GM19023 (cell line): Measurements from ENCODE around the gene FBXO39.
"Not testable (repeated sequence)": the region's sequence is repeated elsewhere in the genome, so short reads cannot be mapped to it uniquely, and the experiment has no call there.

ENCODE experiments used
- ATAC-seq: cut with Tn5 transposase; IDR thresholded peaks from one replicate; pipeline ENCODE4 v1.9.1; 2021; ENCODE audit warnings: mild to moderate bottlenecking, moderate library complexity; ENCODE audit not compliant: unreplicated experiment

Gene FBXO39

DNA sequence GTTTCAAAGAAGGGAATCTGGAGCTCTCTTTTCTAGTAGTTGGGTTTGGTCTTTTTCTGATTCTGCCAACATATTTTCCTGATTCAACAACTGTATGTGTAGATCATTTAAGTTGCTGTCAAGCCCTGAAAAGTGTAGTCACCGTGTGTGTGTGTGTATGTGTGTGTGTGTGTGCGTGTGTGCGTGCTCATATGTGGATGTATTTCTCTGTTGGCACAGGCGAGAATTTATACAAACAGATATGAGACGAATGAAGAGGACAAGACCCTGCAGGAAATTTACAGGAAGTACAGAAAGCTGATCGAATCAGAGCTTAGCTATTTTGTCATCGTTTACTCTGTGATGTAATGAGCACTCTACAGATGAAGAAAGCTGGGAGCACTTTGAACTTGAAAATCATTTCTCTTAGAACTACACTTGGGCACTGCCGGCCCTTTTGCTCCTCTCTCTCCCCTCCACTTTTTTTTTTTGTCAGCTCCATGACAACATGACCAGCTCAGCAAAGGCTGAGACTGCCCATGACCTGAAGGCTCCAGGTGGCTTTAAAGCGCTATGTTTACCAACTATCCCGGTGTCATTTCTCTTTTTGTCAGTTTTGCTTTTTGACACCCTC lies 11.2 kb downstream of the FBXO39 start:
- no peak for ATAC-seq

DNA sequence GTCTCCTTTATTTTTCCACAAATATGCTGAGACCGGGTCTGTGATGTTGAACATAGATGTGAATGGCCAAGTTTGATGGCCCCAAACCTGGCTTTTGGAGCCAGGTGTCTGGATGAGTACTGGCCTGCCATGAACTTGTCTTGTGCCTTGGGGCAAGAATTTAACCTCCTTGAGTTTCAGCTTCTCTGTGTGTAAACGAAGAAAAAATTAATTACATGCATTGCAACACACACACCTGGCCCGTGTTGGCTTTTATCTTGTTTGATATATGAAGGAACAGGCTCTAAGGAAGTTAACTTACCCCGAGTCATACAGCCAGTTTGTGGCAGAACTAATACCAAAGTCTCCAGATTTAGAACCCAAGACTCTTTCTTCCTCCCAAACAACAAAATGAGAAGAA lies 13.1 kb downstream of the FBXO39 start:
- no peak for ATAC-seq

DNA sequence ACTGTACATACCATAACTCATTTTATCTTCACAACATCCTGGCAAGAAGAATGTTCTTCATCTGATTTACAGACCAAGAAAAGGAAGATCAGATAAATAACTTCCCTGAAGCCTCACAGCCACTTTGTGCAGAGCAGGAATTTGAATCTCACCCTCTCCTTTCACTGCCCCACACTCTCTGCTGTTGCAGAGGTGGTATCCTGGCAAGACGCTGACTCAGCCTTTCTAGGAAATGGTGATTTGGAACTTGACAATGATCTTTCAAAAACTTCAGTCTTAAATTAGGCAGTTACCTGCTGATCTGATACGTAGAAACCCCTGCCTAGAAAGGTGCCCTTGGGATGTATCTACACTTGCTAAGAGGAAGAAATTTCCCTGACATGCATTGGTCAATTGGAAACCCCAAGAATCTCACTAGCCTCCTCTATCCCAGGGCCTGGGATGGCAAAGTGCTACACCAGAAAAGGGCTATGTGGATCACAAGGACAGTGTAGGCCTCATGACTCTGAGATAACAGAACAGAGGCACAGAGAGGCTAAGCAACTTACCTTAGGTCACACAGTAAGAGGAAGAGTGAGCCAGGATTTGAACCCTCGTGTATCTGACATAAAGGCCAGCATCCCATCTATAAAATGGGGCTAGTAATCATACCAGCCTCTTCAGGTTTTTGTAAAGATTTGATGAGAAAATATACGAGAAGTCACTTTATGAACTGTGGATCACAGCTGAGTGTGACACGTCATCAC lies 17.9 kb downstream of the FBXO39 start:
- ATAC-seq = no peak

DNA sequence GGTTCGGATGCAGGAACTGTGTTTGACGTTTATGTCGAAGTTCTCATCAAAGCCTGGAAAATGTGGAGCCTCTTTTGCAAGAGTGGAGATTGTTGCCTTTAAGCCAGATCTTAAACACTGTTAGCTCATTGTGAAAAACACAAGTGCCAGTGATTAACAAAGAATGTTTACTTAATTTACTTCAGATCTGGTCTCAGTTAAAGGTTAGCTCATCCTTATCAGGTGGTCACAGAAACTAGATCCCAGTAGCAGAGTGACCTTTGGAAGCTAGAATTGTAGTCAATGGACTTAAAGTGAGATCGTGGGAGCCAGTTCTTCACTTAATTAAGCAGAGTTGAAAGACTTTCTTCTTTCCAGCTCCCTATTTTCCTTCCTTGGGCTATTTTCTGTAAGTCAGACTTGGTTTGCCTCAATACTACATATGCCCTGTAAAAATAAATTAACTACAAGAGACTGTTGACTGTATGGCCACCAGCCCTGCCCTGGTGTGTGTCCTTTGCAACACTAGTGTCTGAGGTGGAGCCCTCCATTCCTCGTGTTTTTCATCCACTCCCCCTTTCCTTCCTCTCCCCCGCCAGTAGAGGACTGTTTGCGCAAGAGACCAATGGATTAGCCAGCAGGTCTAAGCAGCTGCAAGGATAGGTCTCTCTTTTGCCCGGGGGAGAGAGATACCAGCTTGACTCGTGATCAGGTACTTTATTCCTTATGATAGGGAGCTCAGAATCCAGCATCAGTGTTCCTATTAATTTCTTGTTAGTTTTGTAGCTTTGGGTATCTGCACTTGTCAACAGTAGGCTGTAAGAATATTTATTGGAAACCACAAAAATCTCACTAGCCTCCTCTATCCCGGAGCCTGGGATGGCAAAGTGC lies 20.2 kb downstream of the FBXO39 start:
- ATAC-seq = no peak

DNA sequence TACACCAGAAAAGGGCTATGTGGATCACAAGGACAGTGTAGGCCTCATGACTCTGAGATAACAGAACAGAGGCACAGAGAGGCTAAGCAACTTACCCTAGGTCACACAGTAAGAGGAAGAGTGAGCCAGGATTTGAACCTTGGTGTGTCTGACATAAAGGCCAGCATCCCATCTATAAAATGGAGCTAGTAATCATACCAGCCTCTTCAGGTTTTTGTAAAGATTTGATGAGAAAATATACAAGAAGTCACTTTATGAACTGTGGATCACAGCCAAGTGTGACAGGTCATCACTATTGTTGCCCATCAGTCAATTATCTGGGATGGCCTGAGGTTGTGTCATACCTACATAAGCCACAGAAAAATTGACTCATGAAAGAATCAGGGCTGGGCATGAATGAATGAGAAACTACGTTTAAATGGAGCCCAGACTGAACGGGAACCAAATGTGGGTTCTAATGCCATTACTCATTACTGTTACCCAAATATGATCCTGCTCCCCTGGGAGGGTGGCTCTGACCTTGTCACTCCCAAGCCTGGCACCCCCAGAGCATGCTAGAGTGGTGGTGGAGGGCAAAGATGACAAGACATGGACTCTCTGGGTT lies 21.0 kb downstream of the FBXO39 start:
- no peak for ATAC-seq

DNA sequence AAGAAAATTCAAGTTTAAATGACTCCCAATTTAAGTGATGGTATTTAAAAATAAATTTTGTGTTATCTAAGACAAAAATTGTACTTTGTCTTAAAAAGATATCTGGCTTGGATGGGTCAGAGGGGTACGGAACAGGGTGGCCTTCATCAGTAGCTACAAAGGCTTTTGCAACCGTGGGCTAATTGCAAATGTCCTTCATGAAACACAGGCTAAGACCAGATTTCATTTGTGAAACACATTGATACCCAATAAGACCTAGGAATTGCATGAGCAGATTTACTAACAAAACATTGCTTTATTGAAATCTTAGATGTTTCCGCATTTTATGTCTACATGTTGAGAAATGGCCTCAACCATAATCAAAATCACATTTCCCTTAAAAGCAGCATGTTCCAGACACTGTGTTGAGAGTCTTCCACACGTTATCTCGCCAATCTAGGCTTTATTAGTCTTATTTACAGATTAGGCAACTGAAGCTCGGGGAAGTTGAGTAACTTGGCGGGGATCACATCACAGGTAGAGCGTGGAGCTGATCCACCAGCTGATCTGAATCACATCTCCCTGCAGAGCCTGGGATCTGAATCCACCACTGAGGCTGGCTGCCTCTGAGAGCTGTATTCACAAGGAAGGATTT lies 21.8 kb downstream of the FBXO39 start:
- no peak for ATAC-seq

DNA sequence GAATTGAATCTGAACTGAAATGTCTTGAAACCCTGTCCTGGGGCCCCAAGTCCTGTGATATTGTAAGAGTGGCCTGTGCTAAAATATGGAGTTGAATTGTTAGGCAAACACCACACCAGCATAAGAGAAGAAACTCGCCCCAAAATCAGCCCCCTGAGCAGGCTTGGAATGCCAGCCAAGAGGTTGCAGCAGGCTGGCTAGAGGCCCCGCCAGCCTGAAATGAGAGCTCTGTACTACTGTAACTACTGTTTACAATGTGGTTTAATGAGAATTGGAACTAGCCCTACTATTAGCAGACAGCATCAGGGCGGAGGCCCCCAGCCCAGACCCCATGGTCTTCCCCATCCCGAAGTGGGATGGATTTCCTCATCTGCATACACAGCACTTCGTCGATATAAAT lies 23.7 kb downstream of the FBXO39 start:
- ATAC-seq = no peak

DNA sequence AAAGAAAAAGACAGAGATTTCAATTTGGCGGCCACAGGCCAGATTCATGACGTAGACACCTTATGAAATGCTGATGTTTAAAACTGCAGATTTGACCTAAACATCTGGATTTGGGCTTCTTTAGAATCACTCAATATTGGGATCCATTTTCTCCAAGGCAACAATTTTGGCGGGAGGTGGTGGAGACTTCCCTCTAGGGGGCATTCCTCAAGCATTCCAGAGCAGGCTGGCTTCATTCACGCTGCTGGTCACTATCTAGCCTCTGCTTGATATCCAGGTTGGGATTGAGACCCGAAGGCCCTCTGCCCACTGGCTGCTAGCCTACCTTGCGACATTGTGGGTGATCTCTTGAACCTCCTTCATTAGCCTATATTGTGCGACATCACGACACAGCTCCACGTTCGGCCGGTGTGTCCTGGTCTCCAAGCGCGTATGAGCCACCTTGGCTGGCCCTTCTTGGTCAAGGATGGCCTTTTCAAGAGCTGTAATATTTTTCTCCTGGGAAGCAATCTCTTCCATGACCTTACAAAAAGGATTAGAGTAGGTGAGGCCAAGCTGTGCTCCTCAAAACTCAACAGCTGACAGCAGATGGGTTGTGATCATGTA lies 24.5 kb downstream of the FBXO39 start:
- no peak for ATAC-seq

DNA sequence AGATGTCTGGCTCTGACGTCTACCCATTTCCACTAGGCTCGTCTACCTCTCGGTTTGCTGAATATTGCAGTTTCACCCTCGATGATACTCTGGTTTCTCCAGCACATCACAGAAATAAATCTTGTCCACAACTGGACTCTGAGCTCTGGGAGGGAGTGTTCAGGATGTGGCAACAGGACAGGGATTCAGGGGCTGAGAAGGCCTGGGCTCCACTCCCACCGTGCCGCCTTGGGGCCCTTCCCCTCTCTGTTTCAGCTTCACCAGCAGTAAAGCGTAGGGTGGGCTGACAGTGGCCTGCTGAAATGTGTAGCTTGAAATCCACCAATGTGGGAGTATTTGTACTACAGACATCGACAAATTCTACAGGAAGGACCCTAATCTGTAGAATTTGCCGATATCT lies 35.5 kb downstream of the FBXO39 start:
- ATAC-seq = no peak

DNA sequence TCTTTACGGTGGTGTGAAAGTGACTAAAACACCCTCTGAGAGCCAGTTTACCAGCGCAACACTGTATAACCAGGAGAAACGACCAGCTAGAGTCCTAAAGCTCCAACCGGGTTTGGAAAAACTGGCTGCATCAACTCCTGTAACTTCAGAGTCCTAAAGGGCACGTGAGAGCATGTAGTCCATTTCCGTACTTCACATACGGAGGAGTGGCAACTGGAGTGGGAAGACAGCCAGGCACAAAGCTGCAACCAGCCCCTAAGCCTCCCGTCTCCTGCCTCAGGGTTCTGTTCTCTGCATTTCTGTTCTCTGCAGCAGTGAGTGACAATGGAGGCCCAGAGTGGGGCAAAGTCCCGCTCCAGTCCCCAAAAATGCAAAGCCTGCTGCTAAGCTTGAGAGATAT lies 36.3 kb downstream of the FBXO39 start:
- ATAC-seq = no peak

DNA sequence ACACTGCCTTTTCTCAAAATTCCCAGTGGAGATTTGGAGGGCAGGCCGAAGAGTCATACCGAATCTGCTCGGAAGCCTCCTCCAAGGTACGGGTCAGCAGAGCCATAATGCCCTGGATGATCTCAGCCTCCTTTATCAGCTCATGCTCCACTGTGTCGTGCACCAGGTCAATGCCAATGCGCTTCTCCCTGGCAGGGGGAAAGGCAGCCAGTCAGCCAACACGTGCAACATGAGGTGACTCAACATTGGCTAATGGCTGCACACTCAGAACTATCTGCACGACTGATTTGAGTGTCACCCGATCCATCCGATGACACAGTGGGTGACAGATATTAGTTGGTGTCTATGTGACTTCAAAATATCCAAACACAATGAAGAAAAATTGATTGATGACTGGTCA lies 39.8 kb downstream of the FBXO39 start:
- ATAC-seq = no peak

DNA sequence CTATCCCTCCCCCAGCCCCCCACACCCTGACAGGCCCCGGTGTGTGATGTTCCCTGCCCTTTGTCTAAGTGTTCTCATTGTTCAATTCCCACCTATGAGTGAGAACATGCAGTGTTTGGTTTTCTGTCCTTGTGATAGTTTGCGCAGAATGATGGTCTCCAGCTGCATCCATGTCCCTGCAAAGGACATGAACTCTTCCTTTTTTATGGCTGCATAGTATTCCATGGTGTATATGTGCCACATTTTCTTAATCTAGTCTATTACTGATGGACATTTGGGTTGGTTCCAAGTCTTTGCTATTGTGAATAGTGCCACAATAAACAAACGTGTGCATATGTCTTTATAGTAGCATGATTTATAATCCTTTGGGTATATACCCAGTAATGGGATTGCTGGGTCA lies 40.4 kb downstream of the FBXO39 start:
- not testable (repeated sequence) for ATAC-seq

DNA sequence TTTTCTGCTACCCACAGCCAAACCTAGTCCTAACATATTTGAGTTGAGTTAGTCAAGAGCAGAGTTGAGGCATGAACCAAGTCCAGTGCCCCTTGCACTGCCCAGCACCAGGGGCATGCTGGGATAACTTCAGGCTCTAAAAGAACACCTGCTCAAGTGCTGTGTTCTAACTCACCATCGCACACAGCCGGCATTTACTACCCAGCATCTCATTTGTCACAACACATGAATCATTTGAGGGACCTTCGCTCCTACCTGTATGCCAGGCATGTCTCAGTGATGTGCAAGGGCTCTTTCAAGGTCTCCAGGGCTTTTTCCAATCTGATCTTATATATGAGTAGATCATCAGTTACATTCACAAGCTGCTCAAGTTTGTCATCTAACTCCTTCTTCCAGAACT lies 42.9 kb downstream of the FBXO39 start:
- ATAC-seq = no peak

DNA sequence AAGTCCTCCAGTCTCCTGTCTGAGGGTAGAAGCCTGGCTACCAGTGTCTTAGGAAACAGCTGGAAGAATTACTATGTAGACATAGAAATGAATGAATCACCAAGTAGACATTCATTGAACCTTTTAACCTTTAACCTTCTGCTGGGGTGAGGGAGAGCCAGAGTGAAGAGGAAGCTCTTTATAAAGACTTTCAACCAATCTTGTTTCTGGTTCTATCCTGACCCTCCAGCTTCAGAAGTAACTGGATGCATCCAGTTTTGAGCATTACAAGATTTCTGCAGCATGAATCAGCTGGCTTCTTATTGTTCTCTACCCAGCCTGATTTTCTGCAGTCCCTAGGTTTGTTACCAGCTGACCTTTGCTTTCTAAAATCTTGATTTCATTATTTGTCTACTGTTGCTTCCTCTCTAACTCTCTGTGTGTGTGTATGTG lies 47.0 kb downstream of the FBXO39 start:
- no peak for ATAC-seq

DNA sequence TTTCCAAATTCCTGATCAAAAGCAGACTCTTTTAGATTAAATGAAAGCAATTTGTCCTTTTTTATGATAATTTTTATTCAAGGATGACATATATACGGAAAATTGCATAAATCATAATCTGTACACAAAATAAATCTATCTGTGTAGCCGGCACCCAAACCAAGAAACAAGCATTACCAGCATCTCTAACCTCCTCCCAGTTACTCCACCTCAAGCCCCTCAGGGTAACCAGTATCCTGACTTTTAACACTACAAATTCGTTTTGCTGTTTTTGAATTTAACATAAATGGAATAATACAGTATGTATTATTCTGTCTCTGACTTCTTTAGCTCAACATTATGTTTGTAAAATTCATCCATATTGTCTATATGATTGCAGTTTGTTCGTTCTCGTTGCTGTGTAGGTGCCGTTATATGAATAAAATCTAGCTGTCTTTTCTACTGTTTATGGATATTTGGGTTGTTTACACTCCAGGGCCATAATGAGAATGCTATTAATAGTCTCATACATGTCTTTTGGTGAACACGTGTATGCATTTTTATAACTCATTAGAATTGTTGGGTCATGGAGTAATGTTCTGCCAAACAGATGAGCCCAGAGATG lies 54.5 kb downstream of the FBXO39 start:
- no peak for ATAC-seq

DNA sequence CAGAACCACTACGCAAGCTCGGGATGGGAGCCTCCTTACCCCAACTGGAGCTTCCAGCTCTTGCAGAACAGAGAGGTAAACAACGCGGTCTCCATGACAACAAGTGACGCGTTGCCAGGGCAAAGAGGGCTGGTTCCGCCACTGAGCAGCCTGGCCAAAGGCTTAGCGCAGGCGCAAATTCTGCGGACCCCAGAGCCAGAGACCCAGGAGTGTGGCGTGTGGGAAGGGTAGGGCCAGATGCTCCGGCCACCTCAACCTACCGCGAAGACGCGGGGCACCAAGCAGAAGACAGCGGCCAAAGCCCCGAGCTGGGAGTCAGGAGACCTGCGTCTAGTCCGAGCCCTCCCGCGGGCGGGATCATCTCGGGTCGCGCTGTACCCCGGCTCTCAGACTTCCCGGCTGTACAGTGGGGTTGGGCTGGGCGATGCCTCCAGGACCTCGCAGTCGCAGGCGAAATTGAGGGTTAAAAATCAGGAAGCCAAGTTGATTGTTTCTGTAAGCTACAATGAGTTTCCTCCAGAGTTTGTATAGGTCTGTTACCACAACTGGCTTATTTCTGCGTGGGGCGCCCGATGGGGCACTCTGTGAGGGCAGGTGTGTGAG lies 55.7 kb downstream of the FBXO39 start, which contains the start of gene TEKT1:
Gene TEKT1 (minus strand): TSS at position 69 of the 603 bp plus-strand sequence. CDS start 1,353 bp downstream, outside the sequence.
- no peak for ATAC-seq
